ENCODE data around the gene GPR3.

DNA sequence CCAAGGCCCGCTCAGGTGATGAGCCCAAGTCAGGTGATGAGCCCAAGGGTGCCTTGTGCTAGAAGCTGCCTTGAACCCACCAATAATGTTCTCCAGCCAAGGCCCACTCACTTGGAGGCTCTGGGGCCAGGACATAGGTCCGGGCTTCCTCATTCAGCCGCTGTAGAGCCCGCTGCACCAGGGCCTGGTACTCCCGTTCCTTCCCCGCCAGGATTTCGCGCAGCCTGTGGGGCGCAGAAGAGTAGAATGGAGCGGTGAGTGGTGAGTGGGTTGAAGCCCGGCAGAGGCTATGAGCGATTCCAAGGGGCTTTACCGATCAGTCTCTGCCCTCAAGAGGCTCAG, 36.2 kb upstream of the GPR3 start:
- TF ChIP-seq POLR2AphosphoS5 (IDR thresholded peaks at IDR 0.05; ENCODE audit: insufficient read depth, low read depth, low read length) (no peak), JUN (IDR thresholded peaks at IDR 0.05; ENCODE audit: borderline replicate concordance, insufficient read depth, insufficient read length, low read depth) (no peak), EZH2 (IDR thresholded peaks at IDR 0.05; ENCODE audit: borderline replicate concordance, low read depth, low read length, severe bottlenecking) (no peak)
- TF ChIP-seq, protein P1, sequence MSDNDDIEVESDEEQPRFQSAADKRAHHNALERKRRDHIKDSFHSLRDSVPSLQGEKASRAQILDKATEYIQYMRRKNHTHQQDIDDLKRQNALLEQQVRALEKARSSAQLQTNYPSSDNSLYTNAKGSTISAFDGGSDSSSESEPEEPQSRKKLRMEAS (IDR thresholded peaks at IDR 0.05; ENCODE audit: insufficient read depth, insufficient read length), result no peak
- TF ChIP-seq, protein P2, sequence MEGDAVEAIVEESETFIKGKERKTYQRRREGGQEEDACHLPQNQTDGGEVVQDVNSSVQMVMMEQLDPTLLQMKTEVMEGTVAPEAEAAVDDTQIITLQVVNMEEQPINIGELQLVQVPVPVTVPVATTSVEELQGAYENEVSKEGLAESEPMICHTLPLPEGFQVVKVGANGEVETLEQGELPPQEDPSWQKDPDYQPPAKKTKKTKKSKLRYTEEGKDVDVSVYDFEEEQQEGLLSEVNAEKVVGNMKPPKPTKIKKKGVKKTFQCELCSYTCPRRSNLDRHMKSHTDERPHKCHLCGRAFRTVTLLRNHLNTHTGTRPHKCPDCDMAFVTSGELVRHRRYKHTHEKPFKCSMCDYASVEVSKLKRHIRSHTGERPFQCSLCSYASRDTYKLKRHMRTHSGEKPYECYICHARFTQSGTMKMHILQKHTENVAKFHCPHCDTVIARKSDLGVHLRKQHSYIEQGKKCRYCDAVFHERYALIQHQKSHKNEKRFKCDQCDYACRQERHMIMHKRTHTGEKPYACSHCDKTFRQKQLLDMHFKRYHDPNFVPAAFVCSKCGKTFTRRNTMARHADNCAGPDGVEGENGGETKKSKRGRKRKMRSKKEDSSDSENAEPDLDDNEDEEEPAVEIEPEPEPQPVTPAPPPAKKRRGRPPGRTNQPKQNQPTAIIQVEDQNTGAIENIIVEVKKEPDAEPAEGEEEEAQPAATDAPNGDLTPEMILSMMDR (IDR thresholded peaks at IDR 0.05; ENCODE audit: extremely low read depth in 1 of 2, insufficient read depth in 1 of 2, low read depth in 1 of 2, low read length in 2 of 2), result no peak
